Panc1 (cell line): ENCODE measurements around the gene INCA1.

Experiments
- TF ChIP-seq, protein P1 (sequence below): fragments of 450-650 bp; IDR thresholded peaks from 2 replicates; pipeline ENCODE4 v1.5.1; 2017; ENCODE audit warnings: mild to moderate bottlenecking
- TF ChIP-seq, protein P2 (sequence below), 2 experiments: IDR thresholded peaks; 2 replicates each; pipeline ENCODE4 v1.6.1; 2011 to 2012; ENCODE audit warnings: low read depth in 2 of 2, control low read depth in 1 of 2, low read length in 1 of 2, mild to moderate bottlenecking in 1 of 2, moderate library complexity in 1 of 2; ENCODE audit not compliant: insufficient read depth in 1 of 2

DNA sequence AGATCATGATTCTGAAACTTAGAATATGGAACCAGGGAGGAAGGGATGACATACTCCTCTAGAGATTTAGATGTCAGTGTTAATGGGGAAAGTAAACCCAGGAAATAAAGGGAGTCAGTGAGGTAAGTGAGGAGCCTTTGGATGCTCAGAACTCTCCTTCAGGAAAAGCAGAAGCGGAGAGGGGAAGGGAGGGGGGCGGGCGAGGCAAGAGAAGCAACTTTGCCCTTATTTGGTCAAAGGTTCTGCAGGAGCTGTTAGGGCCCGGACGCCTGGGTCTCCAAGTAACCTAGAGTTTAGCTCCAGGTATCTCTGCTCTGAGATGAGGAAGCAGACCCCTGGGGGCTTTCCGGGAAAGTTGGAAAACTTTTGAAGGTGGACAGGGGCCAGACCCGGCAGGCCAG, 50.3 kb downstream of the INCA1 start:
- TF ChIP-seq, protein P1, sequence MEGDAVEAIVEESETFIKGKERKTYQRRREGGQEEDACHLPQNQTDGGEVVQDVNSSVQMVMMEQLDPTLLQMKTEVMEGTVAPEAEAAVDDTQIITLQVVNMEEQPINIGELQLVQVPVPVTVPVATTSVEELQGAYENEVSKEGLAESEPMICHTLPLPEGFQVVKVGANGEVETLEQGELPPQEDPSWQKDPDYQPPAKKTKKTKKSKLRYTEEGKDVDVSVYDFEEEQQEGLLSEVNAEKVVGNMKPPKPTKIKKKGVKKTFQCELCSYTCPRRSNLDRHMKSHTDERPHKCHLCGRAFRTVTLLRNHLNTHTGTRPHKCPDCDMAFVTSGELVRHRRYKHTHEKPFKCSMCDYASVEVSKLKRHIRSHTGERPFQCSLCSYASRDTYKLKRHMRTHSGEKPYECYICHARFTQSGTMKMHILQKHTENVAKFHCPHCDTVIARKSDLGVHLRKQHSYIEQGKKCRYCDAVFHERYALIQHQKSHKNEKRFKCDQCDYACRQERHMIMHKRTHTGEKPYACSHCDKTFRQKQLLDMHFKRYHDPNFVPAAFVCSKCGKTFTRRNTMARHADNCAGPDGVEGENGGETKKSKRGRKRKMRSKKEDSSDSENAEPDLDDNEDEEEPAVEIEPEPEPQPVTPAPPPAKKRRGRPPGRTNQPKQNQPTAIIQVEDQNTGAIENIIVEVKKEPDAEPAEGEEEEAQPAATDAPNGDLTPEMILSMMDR: no peak
- TF ChIP-seq, protein P2, sequence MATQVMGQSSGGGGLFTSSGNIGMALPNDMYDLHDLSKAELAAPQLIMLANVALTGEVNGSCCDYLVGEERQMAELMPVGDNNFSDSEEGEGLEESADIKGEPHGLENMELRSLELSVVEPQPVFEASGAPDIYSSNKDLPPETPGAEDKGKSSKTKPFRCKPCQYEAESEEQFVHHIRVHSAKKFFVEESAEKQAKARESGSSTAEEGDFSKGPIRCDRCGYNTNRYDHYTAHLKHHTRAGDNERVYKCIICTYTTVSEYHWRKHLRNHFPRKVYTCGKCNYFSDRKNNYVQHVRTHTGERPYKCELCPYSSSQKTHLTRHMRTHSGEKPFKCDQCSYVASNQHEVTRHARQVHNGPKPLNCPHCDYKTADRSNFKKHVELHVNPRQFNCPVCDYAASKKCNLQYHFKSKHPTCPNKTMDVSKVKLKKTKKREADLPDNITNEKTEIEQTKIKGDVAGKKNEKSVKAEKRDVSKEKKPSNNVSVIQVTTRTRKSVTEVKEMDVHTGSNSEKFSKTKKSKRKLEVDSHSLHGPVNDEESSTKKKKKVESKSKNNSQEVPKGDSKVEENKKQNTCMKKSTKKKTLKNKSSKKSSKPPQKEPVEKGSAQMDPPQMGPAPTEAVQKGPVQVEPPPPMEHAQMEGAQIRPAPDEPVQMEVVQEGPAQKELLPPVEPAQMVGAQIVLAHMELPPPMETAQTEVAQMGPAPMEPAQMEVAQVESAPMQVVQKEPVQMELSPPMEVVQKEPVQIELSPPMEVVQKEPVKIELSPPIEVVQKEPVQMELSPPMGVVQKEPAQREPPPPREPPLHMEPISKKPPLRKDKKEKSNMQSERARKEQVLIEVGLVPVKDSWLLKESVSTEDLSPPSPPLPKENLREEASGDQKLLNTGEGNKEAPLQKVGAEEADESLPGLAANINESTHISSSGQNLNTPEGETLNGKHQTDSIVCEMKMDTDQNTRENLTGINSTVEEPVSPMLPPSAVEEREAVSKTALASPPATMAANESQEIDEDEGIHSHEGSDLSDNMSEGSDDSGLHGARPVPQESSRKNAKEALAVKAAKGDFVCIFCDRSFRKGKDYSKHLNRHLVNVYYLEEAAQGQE (IDR thresholded peaks at IDR 0.05; ENCODE audit: insufficient read depth in 1 of 2, low read depth in 2 of 2, low read length in 1 of 2): no peak
